Hair follicle dermal papilla cell (primary cell): ENCODE measurements around the gene AJM1. TPM values are rescaled to one million over a fixed set of nuclear protein-coding genes. Genes with fewer than 3 reads are reported as not detected.

Experiments used
- small RNA-seq: library from RNA; depleted of rRNA; stranded (forward); fragments of <200 nt; gene quantifications from one replicate; pipeline ENCODE3, GENCODE V24; 2012
- total RNA-seq: library from RNA; depleted of rRNA; stranded (reverse); fragments of >200 nt; gene quantifications from 2 replicates; pipeline ENCODE4 v1.2.3, GENCODE V29; 2012

Gene AJM1
- total RNA-seq, result 0.85 and 0.97 TPM in 2 replicates

GRCh38 chr9:136842380-136842948 lies at the start of gene AJM1:
AJM1 (plus strand) TSS chr9:136842478; CDS start chr9:136844415, 1,937 bp downstream.

GRCh38 chr9:136796238-136796774 lies 46.0 kb upstream of the AJM1 start, which contains the start of gene CCDC183:
CCDC183 (plus strand) TSS chr9:136796338; CDS start chr9:136796398, 60 bp downstream.

GRCh38 chr9:136807281-136808074 lies 34.8 kb upstream of the AJM1 start, which contains the start of gene RABL6:
RABL6 (plus strand) TSS chr9:136807948; CDS start chr9:136808197, 249 bp downstream.

GRCh38 chr9:136849038-136849959 lies 7.0 kb downstream of the AJM1 start, which contains the start of gene PHPT1:
PHPT1 (plus strand) TSS chr9:136849409; CDS start chr9:136849431, 22 bp downstream.

GRCh38 chr9:136851941-136852663 lies 9.8 kb downstream of the AJM1 start, which contains the start of gene MAMDC4:
MAMDC4 (plus strand) TSS chr9:136852346; CDS start chr9:136852417, 71 bp downstream.

GRCh38 chr9:136885950-136886578 lies 43.8 kb downstream of the AJM1 start, which contains the start of gene TRAF2:
TRAF2 (plus strand) TSS chr9:136886516; CDS start chr9:136898741, 12,225 bp downstream.

Small RNA genes lying within 50 kb of the gene (small RNA-seq; reads per million reads assigned to genes)
- gene AL355987.2, result not detected
- gene MIR4292, result not detected
- gene MIR4479, result not detected

Other genes starting within 250 kb of the AJM1 start
- 4.5 and 8.1 TPM in 2 replicates for gene EGFL7, start 179.6 kb upstream of the AJM1 start, total RNA-seq
- gene AGPAT2, start 155.0 kb upstream of the AJM1 start, total RNA-seq, result 36.0 and 37.6 TPM in 2 replicates
- gene DIPK1B, start 129.9 kb upstream of the AJM1 start, total RNA-seq, result 0.12 TPM in 1 of 2 replicates, not detected in the other
- not detected in 2 replicates for gene LCN10, start 99.5 kb upstream of the AJM1 start, total RNA-seq
- gene LCN6, start 94.0 kb upstream of the AJM1 start, total RNA-seq, result not detected in 2 replicates
- not detected in 2 replicates for gene LCN8, start 84.2 kb upstream of the AJM1 start, total RNA-seq
- gene LCN15, start 78.0 kb upstream of the AJM1 start, total RNA-seq, result not detected in 2 replicates
- 28.6 and 32.7 TPM in 2 replicates for gene TMEM141, start 51.1 kb upstream of the AJM1 start, total RNA-seq
- 0.16 and 0.73 TPM in 2 replicates for gene CCDC183, start 46.1 kb upstream of the AJM1 start, total RNA-seq
- gene RABL6, start 34.5 kb upstream of the AJM1 start, total RNA-seq, result 83.5 and 85.7 TPM in 2 replicates
- gene PHPT1, start 6.9 kb downstream of the AJM1 start, total RNA-seq, result 49.8 and 55.1 TPM in 2 replicates
- 1.1 and 1.9 TPM in 2 replicates for gene MAMDC4, start 9.9 kb downstream of the AJM1 start, total RNA-seq
- gene EDF1, start 23.8 kb downstream of the AJM1 start, total RNA-seq, result 119 and 175 TPM in 2 replicates
- gene TRAF2, start 44.0 kb downstream of the AJM1 start, total RNA-seq, result 6.6 and 6.8 TPM in 2 replicates
- 133 and 152 TPM in 2 replicates for gene FBXW5, start 102.3 kb downstream of the AJM1 start, total RNA-seq
- gene C8G, start 102.8 kb downstream of the AJM1 start, total RNA-seq, result 1.1 TPM in 1 of 2 replicates, not detected in the other
- 0.24 TPM in 1 of 2 replicates, not detected in the other for gene LCN12, start 109.8 kb downstream of the AJM1 start, total RNA-seq
- gene PTGDS, start 135.0 kb downstream of the AJM1 start, total RNA-seq, result 16.9 and 20.2 TPM in 2 replicates
- 2.4 and 3.5 TPM in 2 replicates for gene LCNL1, start 140.5 kb downstream of the AJM1 start, total RNA-seq
- 7.3 and 8.5 TPM in 2 replicates for gene PAXX, start 149.9 kb downstream of the AJM1 start, total RNA-seq
- gene CLIC3, start 154.1 kb downstream of the AJM1 start, total RNA-seq, result 0.32 and 2.4 TPM in 2 replicates
- 11.9 and 15.1 TPM in 2 replicates for gene ABCA2, start 185.8 kb downstream of the AJM1 start, total RNA-seq
- not detected in 2 replicates for gene FUT7, start 189.6 kb downstream of the AJM1 start, total RNA-seq
- gene NPDC1, start 203.7 kb downstream of the AJM1 start, total RNA-seq, result 4.7 and 6.9 TPM in 2 replicates
- gene ENTPD2, start 211.6 kb downstream of the AJM1 start, total RNA-seq, result not detected in 2 replicates
- 1.6 and 1.8 TPM in 2 replicates for gene SAPCD2, start 228.1 kb downstream of the AJM1 start, total RNA-seq
- gene UAP1L1, start 235.0 kb downstream of the AJM1 start, total RNA-seq, result 32.5 and 40.4 TPM in 2 replicates
- gene MAN1B1, start 244.5 kb downstream of the AJM1 start, total RNA-seq, result 81.1 and 82.9 TPM in 2 replicates